H9 (cell line): ENCODE results near the gene PPP2R2B. TPM values are rescaled to one million over a fixed set of nuclear protein-coding genes. Genes with fewer than 3 reads are reported as not detected.

Source experiments
- DNase-seq: peaks from one replicate; pipeline ENCODE4 v3.0.0-alpha.2; 2017
- H2AFZ ChIP-seq: one replicate; pipeline ENCODE4 v1.6.1; 2013; ENCODE audit warnings: mild to moderate bottlenecking, low read length, control low read depth, moderate library complexity
- H2AK5ac ChIP-seq: 2 replicates; pipeline ENCODE4 v1.6.1; 2013; ENCODE audit warnings: low read length, control low read depth, mixed read lengths; ENCODE audit not compliant: insufficient read length
- H2BK120ac ChIP-seq: one replicate; pipeline ENCODE4 v1.6.1; 2013; ENCODE audit warnings: low read depth, mild to moderate bottlenecking, low read length, control low read depth, inconsistent platforms; ENCODE audit not compliant: poor library complexity, severe bottlenecking
- H2BK12ac ChIP-seq: 2 replicates; pipeline ENCODE4 v1.6.1; 2013; ENCODE audit warnings: low read length, control low read depth, mixed read lengths, low read depth; ENCODE audit not compliant: insufficient read length
- H2BK15ac ChIP-seq: 2 replicates; pipeline ENCODE4 v1.6.1; 2013; ENCODE audit warnings: low read depth, low read length, control low read depth
- H2BK20ac ChIP-seq: one replicate; pipeline ENCODE4 v1.6.1; 2013; ENCODE audit warnings: low read depth, mild to moderate bottlenecking, low read length, control low read depth, inconsistent platforms; ENCODE audit not compliant: poor library complexity, severe bottlenecking
- H2BK5ac ChIP-seq: 2 replicates; pipeline ENCODE4 v1.6.1; 2013; ENCODE audit warnings: low read length, control low read depth, mixed read lengths; ENCODE audit not compliant: insufficient read length
- H3K14ac ChIP-seq: 2 replicates; pipeline ENCODE4 v1.6.1; 2013; ENCODE audit warnings: low read length, control low read depth; ENCODE audit not compliant: insufficient read depth
- H3K18ac ChIP-seq: 2 replicates; pipeline ENCODE4 v1.6.1; 2013; ENCODE audit warnings: low read depth, mild to moderate bottlenecking, mixed read lengths, low read length, control low read depth; ENCODE audit not compliant: insufficient read length
- H3K23ac ChIP-seq: 2 replicates; pipeline ENCODE4 v1.6.1; 2013; ENCODE audit warnings: low read length, control low read depth, mixed read lengths, low read depth; ENCODE audit not compliant: insufficient read length
- H3K23me2 ChIP-seq: 2 replicates; pipeline ENCODE4 v1.6.1; 2013; ENCODE audit warnings: low read depth, mild to moderate bottlenecking, mixed read lengths, low read length, control low read depth; ENCODE audit not compliant: insufficient read length, poor library complexity, severe bottlenecking
- H3K27ac ChIP-seq: 2 replicates; pipeline ENCODE4 v1.5.1; 2013; ENCODE audit warnings: low read length, control low read depth, mixed read lengths, low read depth; ENCODE audit not compliant: insufficient read length
- H3K27me3 ChIP-seq: 2 replicates; pipeline ENCODE4 v1.6.1; 2013; ENCODE audit warnings: low read length, control low read depth, inconsistent platforms; ENCODE audit not compliant: insufficient read depth
- H3K4ac ChIP-seq: 2 replicates; pipeline ENCODE4 v1.6.1; 2013; ENCODE audit warnings: low read depth, mild to moderate bottlenecking, control low read depth, inconsistent platforms, low read length, moderate library complexity
- H3K4me1 ChIP-seq: 2 replicates; pipeline ENCODE4 v1.6.1; 2013; ENCODE audit warnings: low read length, control low read depth, inconsistent platforms; ENCODE audit not compliant: insufficient read depth
- H3K4me2 ChIP-seq: 2 replicates; pipeline ENCODE4 v1.6.1; 2013; ENCODE audit warnings: low read length, control low read depth, mixed read lengths; ENCODE audit not compliant: insufficient read length, insufficient read depth
- H3K56ac ChIP-seq: 2 replicates; pipeline ENCODE4 v1.6.1; 2013; ENCODE audit warnings: low read depth, mild to moderate bottlenecking, mixed read lengths, low read length, control low read depth; ENCODE audit not compliant: insufficient read length
- H3K79me1 ChIP-seq: 2 replicates; pipeline ENCODE4 v1.6.1; 2013; ENCODE audit warnings: low read depth, mild to moderate bottlenecking, moderate library complexity, low read length, control low read depth, inconsistent platforms; ENCODE audit not compliant: insufficient read depth, poor library complexity, severe bottlenecking
- H3K79me2 ChIP-seq: 2 replicates; pipeline ENCODE4 v1.6.1; 2013; ENCODE audit warnings: low read length, control low read depth, inconsistent platforms; ENCODE audit not compliant: insufficient read depth
- H3K9ac ChIP-seq: 2 replicates; pipeline ENCODE4 v1.6.1; 2013; ENCODE audit warnings: low read length, control low read depth, mixed read lengths; ENCODE audit not compliant: insufficient read length; ENCODE audit errors: extremely low read depth
- H3K9me3 ChIP-seq: one replicate; pipeline ENCODE4 v1.6.1; 2013; ENCODE audit warnings: low read depth, low read length, inconsistent platforms; ENCODE audit not compliant: control insufficient read depth
- H3T11ph ChIP-seq: one replicate; pipeline ENCODE4 v1.6.1; 2013; ENCODE audit warnings: mild to moderate bottlenecking, low read length, control low read depth, inconsistent platforms
- H4K20me1 ChIP-seq: one replicate; pipeline ENCODE4 v1.6.1; 2013; ENCODE audit not compliant: control insufficient read depth, insufficient read length, insufficient read depth
- H4K5ac ChIP-seq: 2 replicates; pipeline ENCODE4 v1.6.1; 2013; ENCODE audit warnings: low read depth, mild to moderate bottlenecking, mixed read lengths, low read length, control low read depth; ENCODE audit not compliant: insufficient read length
- H4K8ac ChIP-seq: replicated peaks from 2 replicates; pipeline ENCODE4 v1.6.1; 2013; ENCODE audit warnings: low read length, control low read depth, mixed read lengths, low read depth; ENCODE audit not compliant: insufficient read length
- H4K91ac ChIP-seq: 2 replicates; pipeline ENCODE4 v1.6.1; 2013; ENCODE audit warnings: low read depth, mild to moderate bottlenecking, moderate library complexity, mixed read lengths, low read length, control low read depth; ENCODE audit not compliant: insufficient read length
- H3K27ac Mint-ChIP-seq, 3 experiments: 2 replicates in 2 of 3; 3 replicates in 1 of 3; pipeline ENCODE4 v1.8.0; 2020 to 2021; ENCODE audit warnings: mixed read lengths in 3 of 3, mild to moderate bottlenecking in 1 of 3, moderate library complexity in 1 of 3
- H3K27me3 Mint-ChIP-seq: 2 replicates; pipeline ENCODE4 v1.8.0; 2021; ENCODE audit warnings: low read depth, mild to moderate bottlenecking, moderate library complexity, mixed read lengths
- H3K36me3 Mint-ChIP-seq, 3 experiments: 2 replicates in 2 of 3; 3 replicates in 1 of 3; pipeline ENCODE4 v1.8.0; 2020 to 2021; ENCODE audit warnings: low read depth in 3 of 3, mixed read lengths in 3 of 3; ENCODE audit not compliant: insufficient read depth in 1 of 3
- H3K4me1 Mint-ChIP-seq, 2 experiments: 2 replicates each; pipeline ENCODE4 v1.8.0; 2020; ENCODE audit warnings: mixed read lengths in 2 of 2
- H3K4me3 Mint-ChIP-seq, 2 experiments: 2 replicates in 1 of 2; 3 replicates in 1 of 2; pipeline ENCODE4 v1.8.0; 2020 to 2021; ENCODE audit warnings: mild to moderate bottlenecking in 2 of 2, mixed read lengths in 2 of 2, moderate library complexity in 1 of 2
- H3K9me3 Mint-ChIP-seq, 2 experiments: 2 replicates in 1 of 2; 3 replicates in 1 of 2; pipeline ENCODE4 v1.8.0; 2020; ENCODE audit warnings: mild to moderate bottlenecking in 2 of 2, mixed read lengths in 2 of 2, moderate library complexity in 1 of 2
- CTCF ChIP-seq: fragments of 200-600 bp; sonication (generic); conservative IDR thresholded peaks from 3 replicates; pipeline ENCODE4 v1.8.0; 2021; ENCODE audit warnings: antibody characterized with exemption, mild to moderate bottlenecking
- WGBS: extraction: QIAGEN DNeasy Blood & Tissue Kit; methylation state at CpG from one replicate; pipeline ENCODE4 v1.1.7; 2013; ENCODE audit warnings: missing lambda C conversion rate, low lambda C conversion rate, mixed read lengths; ENCODE audit not compliant: insufficient read length; ENCODE audit errors: extremely low coverage; 5-methylcytosine and 5-hydroxymethylcytosine counted together
- total RNA-seq: library from RNA; stranded (reverse); gene quantifications from 2 replicates; pipeline ENCODE4 v1.2.1, GENCODE V29; 2021

The PPP2R2B gene
- total RNA-seq, 1 experiment from 2014 or later: 14.3 TPM

GRCh38 chr5:146893991-146894390 is 15.4 kb upstream of the PPP2R2B start:
- H3K4me1 Mint-ChIP-seq: peaks cover 17 to 22% of the 10 kb centered on the region in 2 experiments
- Histone ChIP-seq H3K18ac (no peak overlapping the region), H2BK5ac (no peak overlapping the region), H4K5ac (no peak overlapping the region), H2BK12ac (no peak overlapping the region), H3K4me2 (no peak overlapping the region), H3K27ac (no peak overlapping the region), H2BK15ac (no peak overlapping the region), H4K20me1 (no peaks in the 10 kb centered on the region), H3K4me1 (peaks cover 2% of the 10 kb centered on the region; the same call in 1 of the 2 replicates), H3K9me3 (peaks cover 5% of the 10 kb centered on the region), H2BK20ac (no peak overlapping the region), H3T11ph (no peak overlapping the region), H4K8ac (no peak overlapping the region), H3K27me3 (no peaks in the 10 kb centered on the region), H4K91ac (no peak overlapping the region), H3K56ac (no peak overlapping the region), H3K23ac (no peak overlapping the region), H2BK120ac (no peak overlapping the region), H3K14ac (no peak overlapping the region), H3K4ac (no peak overlapping the region), H2AK5ac (no peak overlapping the region), H3K79me1 (no peaks in the 10 kb centered on the region), H2AFZ (no peak overlapping the region), H3K9ac (no peak overlapping the region), H3K79me2 (no peaks in the 10 kb centered on the region), H3K23me2 (no peaks in the 10 kb centered on the region)
- H3K27me3 Mint-ChIP-seq: no peaks in the 10 kb centered on the region
- no peak overlapping the region for H3K27ac Mint-ChIP-seq
- no peak for TF ChIP-seq CTCF
- H3K36me3 Mint-ChIP-seq: peaks cover 3 to 15% (median 3%) of the 10 kb centered on the region in 3 experiments
- peaks cover 13 to 17% of the 10 kb centered on the region in 2 experiments for H3K9me3 Mint-ChIP-seq
- no peak for DNase-seq
- WGBS: no CpG with 5 or more reads among the region's 3 CpGs
- H3K4me3 Mint-ChIP-seq: no peak overlapping the region
